Activated CD8-positive, alpha-beta memory T cell treated with anti-CD3 and anti-CD28 coated beads, Interleukin-2, amount 50 U/mL, for 48 hours (primary cell): Measurements from ENCODE around the gene PCDHGA10.
"Not testable (repeated sequence)": the region's sequence is repeated elsewhere in the genome, so short reads cannot be mapped to it uniquely, and the experiment has no call there.

ENCODE experiments used
- DNase-seq: peaks from one replicate; pipeline ENCODE4 v3.0.0-alpha.2; 2020

The PCDHGA10 gene

GRCh38 chr5:141412854-141413539 lies at the start of gene PCDHGA10:
TSS of gene PCDHGA10 (plus strand) at chr5:141412987. CDS start at chr5:141413176, 189 bp downstream.
- DNase-seq = no peak

- no peak for DNase-seq
These were observed 48.7 kb upstream of the PCDHGA10 start, which contains the start of gene PCDHGA5 for GRCh38 chr5:141363952-141364660. TSS of gene PCDHGA5 (plus strand) at chr5:141364162. CDS start at chr5:141364331, 169 bp downstream.

- DNase-seq = no peak
These were observed 46.5 kb upstream of the PCDHGA10 start for GRCh38 chr5:141366016-141366896.

- DNase-seq = no peak
These were observed 42.6 kb upstream of the PCDHGA10 start, which contains the start of gene PCDHGB3 for GRCh38 chr5:141369994-141370848. TSS of gene PCDHGB3 (plus strand) at chr5:141370242. CDS start at chr5:141370395, 153 bp downstream.

- DNase-seq = no peak
These were observed 41.0 kb upstream of the PCDHGA10 start for GRCh38 chr5:141371572-141372475.

GRCh38 chr5:141373673-141374317 lies 39.0 kb upstream of the PCDHGA10 start, which contains the start of gene PCDHGA6:
TSS of gene PCDHGA6 (plus strand) at chr5:141373891. CDS start at chr5:141374084, 193 bp downstream.
- no peak for DNase-seq

GRCh38 chr5:141374627-141375026 lies 38.2 kb upstream of the PCDHGA10 start:
- no peak for DNase-seq

GRCh38 chr5:141375444-141376155 lies 37.2 kb upstream of the PCDHGA10 start:
- DNase-seq = peak; percentile 52

- DNase-seq = peak; percentile 32
These were observed 30.1 kb upstream of the PCDHGA10 start, which contains the start of gene PCDHGA7 for GRCh38 chr5:141382469-141383294. TSS of gene PCDHGA7 (plus strand) at chr5:141382742. CDS start at chr5:141382900, 158 bp downstream.

- DNase-seq = peak; percentile 35
These were observed 29.4 kb upstream of the PCDHGA10 start for GRCh38 chr5:141383345-141383744.

GRCh38 chr5:141384471-141385267 lies 28.1 kb upstream of the PCDHGA10 start:
- no peak for DNase-seq

GRCh38 chr5:141387557-141388311 lies 25.1 kb upstream of the PCDHGA10 start, which contains the start of gene PCDHGB4:
TSS of gene PCDHGB4 (plus strand) at chr5:141387698. CDS start at chr5:141387885, 187 bp downstream.
- DNase-seq = not testable (repeated sequence)

- DNase-seq = no peak
These were observed 24.1 kb upstream of the PCDHGA10 start for GRCh38 chr5:141388661-141389060.

GRCh38 chr5:141389153-141390042 lies 23.4 kb upstream of the PCDHGA10 start:
- DNase-seq = no peak

GRCh38 chr5:141392429-141393198 lies 20.2 kb upstream of the PCDHGA10 start, which contains the start of gene PCDHGA8:
TSS of gene PCDHGA8 (plus strand) at chr5:141392633. CDS start at chr5:141392814, 181 bp downstream.
- DNase-seq = no peak
